SH-SY5Y (cell line): ENCODE results near the gene TOM1L1.

ENCODE experiments used
- GATA2 ChIP-seq: IDR thresholded peaks from 2 replicates; pipeline ENCODE4 v1.6.1; 2011; ENCODE audit warnings: mild to moderate bottlenecking, low read depth, low read length
- GATA3 ChIP-seq: IDR thresholded peaks from 2 replicates; pipeline ENCODE4 v1.6.1; 2011; ENCODE audit warnings: low read depth, mild to moderate bottlenecking, low read length, moderate library complexity

- TF ChIP-seq GATA2 (no peak), GATA3 (no peak)
Measured at GRCh38 chr17:54859187-54859586, 41.5 kb upstream of the TOM1L1 start.
